PFSK-1 (cell line): ENCODE measurements around the gene HNRNPC.
A peak's percentile ranks its signal among the peaks of the same experiment; 100 is the strongest.

Experiments
- FOXP2 ChIP-seq: optimal IDR thresholded peaks from 2 replicates; pipeline ENCODE3; 2011; ENCODE audit warnings: borderline replicate concordance, control low read depth, inconsistent platforms; ENCODE audit not compliant: insufficient read depth; ENCODE audit errors: extremely low read length, extremely low read depth
- POLR2AphosphoS5 ChIP-seq: IDR thresholded peaks from 2 replicates; pipeline ENCODE4 v1.6.1; 2012; ENCODE audit warnings: low read depth, mild to moderate bottlenecking, control low read depth, low read length, moderate library complexity
- SIN3A ChIP-seq: IDR thresholded peaks from 2 replicates; pipeline ENCODE4 v1.6.1; 2012; ENCODE audit warnings: mild to moderate bottlenecking, low read length, moderate library complexity, borderline replicate concordance; ENCODE audit not compliant: insufficient read depth
- TAF1 ChIP-seq: IDR thresholded peaks from 2 replicates; pipeline ENCODE4 v1.6.1; 2012; ENCODE audit warnings: low read length, control low read depth, borderline replicate concordance; ENCODE audit not compliant: insufficient read depth
- TF ChIP-seq, protein P1 (sequence below), 2 experiments: IDR thresholded peaks; 2 replicates each; pipeline versions ENCODE4 v1.6.1 to v1.8.0; 2011 to 2012; ENCODE audit warnings: low read depth in 2 of 2, low read length in 2 of 2, control low read depth in 1 of 2, inconsistent platforms in 1 of 2, mild to moderate bottlenecking in 1 of 2, moderate library complexity in 1 of 2; ENCODE audit not compliant: insufficient read depth in 1 of 2

Gene HNRNPC

DNA sequence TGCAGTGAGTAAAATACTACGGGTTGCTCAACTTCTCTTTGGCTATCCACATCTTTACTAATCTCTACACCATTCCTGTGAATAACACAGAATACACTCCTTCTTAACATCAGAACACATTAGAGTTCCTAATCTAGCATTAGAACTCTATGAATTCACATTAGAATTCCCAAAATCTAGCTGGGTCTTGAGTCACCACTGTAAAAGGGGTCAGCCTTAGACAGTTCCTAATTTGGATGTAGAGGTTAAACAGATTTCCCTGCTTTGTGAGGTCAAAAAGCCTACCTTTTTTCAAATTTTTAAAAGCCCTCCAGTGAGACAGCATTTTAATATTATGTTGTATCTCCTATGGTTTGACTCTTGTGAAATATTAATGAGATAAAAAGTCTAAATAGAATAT is 7.4 kb downstream of the HNRNPC start:
- no peak for TF ChIP-seq FOXP2
- no peak for TF ChIP-seq POLR2AphosphoS5
- TF ChIP-seq TAF1 = no peak
- TF ChIP-seq, protein P1, sequence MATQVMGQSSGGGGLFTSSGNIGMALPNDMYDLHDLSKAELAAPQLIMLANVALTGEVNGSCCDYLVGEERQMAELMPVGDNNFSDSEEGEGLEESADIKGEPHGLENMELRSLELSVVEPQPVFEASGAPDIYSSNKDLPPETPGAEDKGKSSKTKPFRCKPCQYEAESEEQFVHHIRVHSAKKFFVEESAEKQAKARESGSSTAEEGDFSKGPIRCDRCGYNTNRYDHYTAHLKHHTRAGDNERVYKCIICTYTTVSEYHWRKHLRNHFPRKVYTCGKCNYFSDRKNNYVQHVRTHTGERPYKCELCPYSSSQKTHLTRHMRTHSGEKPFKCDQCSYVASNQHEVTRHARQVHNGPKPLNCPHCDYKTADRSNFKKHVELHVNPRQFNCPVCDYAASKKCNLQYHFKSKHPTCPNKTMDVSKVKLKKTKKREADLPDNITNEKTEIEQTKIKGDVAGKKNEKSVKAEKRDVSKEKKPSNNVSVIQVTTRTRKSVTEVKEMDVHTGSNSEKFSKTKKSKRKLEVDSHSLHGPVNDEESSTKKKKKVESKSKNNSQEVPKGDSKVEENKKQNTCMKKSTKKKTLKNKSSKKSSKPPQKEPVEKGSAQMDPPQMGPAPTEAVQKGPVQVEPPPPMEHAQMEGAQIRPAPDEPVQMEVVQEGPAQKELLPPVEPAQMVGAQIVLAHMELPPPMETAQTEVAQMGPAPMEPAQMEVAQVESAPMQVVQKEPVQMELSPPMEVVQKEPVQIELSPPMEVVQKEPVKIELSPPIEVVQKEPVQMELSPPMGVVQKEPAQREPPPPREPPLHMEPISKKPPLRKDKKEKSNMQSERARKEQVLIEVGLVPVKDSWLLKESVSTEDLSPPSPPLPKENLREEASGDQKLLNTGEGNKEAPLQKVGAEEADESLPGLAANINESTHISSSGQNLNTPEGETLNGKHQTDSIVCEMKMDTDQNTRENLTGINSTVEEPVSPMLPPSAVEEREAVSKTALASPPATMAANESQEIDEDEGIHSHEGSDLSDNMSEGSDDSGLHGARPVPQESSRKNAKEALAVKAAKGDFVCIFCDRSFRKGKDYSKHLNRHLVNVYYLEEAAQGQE (IDR thresholded peaks at IDR 0.05; ENCODE audit: insufficient read depth in 1 of 2, low read depth in 2 of 2, low read length in 2 of 2) = no peak
- TF ChIP-seq SIN3A = no peak

DNA sequence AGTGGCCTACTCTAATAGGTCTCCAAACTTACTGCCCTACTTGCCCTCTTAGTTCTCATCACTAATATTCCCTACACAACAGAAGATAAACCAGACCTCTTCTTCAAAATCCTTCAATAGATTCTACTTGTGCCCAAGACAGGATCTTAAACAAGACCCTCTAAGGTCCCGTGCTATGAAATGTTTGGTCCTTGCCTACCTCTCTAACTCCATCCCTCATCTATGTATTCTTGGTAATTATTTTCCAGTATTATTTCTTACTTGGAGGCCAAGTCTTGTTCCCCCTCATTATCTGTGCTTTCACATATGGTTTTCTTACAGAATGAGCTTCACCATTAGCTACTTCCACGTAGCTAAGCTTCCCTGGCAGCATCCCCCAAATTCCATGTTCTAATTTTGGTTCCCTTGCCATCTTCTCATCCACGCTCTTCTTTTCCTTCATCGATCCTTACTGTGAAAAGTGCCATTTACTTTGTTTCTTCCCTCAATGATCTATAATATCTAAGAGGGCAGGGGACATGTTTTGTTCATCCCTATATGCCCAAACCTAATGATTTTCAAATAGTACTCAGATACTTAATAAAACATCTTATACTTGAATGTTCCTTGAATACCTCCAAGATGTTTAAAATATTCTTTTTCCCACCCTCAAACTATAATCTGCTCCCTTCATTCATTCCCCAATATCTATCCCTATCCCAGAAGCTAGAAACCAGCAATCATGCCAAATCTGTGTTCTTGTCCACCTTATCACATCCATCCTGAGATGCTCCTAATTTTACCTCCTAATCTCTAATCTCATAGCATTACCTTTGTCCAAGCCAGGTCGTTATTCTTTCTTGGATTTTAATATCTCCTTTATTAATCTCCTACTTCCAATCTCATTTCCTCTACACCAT is 10.1 kb downstream of the HNRNPC start:
- no peak; the same call in 1 of the 2 replicates for TF ChIP-seq POLR2AphosphoS5
- no peak for TF ChIP-seq SIN3A
- no peak for TF ChIP-seq FOXP2
- TF ChIP-seq, protein P1 (IDR thresholded peaks at IDR 0.05; ENCODE audit: insufficient read depth in 1 of 2, low read depth in 2 of 2, low read length in 2 of 2) = no peak
- no peak for TF ChIP-seq TAF1

DNA sequence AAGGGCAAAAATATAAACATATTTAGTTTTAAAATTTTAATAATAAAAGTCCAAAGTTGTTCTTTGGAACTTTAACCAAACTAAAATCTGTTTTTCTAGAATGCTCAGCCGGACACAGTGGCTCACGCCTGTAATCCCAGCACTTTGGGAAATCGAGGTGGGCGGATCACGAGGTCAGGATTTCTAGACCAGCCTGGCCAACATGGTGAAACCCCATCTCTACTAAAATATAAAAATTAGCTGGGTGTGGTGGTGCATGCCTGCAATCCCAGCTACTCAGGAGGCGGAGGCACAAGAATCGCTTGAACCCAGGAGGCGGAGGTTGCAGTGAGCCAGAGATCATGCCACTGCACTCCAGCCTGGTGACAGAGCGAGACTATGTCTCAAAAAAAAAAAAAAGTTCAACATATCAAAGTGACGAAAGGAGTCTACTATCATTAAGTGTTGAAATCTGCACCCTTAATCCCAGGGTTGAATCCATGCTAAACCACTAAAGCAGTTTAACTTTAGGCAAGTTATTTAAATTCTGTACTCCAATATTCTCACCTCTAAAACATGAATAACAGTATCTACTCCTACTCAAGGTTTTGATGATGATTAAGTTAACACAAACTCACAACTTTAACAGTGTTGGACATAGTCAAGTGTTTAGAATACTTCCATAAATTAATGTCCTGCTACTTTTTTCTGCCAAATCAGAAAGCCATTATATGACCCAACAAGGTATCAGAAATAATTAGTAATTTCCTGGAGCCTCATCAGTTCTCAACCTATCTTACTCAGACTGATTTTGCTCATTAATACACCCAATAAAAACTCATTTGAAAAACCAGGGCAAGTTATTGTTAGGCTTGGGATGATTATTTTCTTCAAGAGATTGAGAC is 11.0 kb downstream of the HNRNPC start:
- TF ChIP-seq FOXP2 = no peak
- peak; percentile 14; the same call in 1 of the 2 replicates for TF ChIP-seq POLR2AphosphoS5

DNA sequence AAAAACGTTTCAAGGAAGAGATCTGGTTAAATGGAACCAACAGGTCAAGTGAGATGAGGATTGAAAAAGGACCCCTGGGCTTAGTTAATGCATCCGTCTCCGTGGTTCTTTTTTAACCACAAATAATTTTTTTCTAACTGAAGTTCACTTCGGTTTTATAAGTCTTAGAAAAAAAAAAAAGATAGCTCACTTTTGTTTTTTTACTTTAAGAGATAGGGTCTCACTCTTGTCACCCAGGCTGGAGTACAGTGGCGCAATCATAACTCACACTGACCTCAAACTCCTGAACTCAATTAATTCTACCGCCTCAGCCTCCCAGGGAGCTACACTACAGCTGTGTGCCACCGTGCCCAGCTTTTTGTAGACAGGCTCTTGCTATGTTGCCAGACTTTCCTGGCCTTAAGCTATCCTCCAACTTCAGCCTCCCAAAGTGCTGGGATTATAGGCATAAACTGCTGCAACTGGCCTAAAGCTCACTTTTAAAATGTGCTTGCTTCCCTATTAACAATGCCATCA is 11.8 kb downstream of the HNRNPC start:
- TF ChIP-seq TAF1 (no peak), FOXP2 (no peak), POLR2AphosphoS5 (no peak), SIN3A (no peak)
- TF ChIP-seq, protein P1 (IDR thresholded peaks at IDR 0.05; ENCODE audit: insufficient read depth in 1 of 2, low read depth in 2 of 2, low read length in 2 of 2) = no peak

DNA sequence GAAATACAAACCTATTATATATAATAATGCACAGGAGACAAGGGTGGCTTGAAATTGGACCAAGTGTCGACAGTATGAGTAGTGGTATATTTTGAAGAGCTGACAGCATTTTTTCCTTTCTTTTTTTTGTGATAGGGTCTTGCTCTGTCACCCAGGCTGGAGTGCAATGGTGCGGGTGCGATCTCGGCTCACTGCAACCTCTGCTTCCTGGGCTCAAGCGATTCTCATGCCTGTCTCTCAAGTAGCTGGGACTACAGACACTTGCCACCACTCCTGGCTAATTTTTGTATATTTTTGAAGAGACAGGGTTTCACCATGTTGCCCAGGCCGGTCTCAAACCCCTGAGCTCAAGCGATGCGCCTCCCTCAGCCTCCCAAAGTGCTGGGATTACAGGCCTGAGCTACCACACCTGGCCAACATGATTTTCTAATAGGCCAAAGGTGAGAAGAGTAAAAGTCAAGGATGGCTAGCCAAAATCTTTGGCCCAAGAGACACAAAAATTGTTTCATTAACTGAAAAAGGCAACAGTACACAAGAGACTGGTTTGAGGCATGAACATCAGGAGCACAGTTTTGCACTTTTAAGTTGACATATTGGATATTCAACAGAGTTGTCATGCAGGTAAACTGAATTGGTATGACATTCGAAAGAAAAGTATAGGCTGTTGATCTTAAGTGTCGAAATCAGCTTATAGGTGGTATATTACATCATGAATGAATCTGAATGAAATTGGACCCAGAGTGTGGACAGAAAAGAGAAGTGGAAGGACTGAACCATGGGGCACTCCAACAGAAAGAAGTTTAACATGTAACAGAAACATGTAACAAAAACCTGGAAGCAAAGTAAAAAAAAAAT is 12.5 kb downstream of the HNRNPC start:
- TF ChIP-seq SIN3A (no peak), FOXP2 (no peak), POLR2AphosphoS5 (no peak), TAF1 (no peak)
- TF ChIP-seq, protein P1 (IDR thresholded peaks at IDR 0.05; ENCODE audit: insufficient read depth in 1 of 2, low read depth in 2 of 2, low read length in 2 of 2) = no peak
